HEK293 (cell line): ENCODE measurements around the gene BBIP1.
A peak's percentile ranks its signal among the peaks of the same experiment; 100 is the strongest.

Experiments used
- CTCF ChIA-PET: fragments of 350-600 bp; formaldehyde crosslinking; extraction: SDS; loops from one replicate; lab custom pipeline; 2021; ENCODE audit warnings: antibody characterized with exemption; lab: Yijun Ruan, JAX
- POLR2A ChIA-PET: fragments of 300-600 bp; formaldehyde crosslinking; extraction: SDS; loops from one replicate; lab custom pipeline; 2020; ENCODE audit warnings: antibody characterized with exemption, inconsistent platforms; lab: Yijun Ruan, JAX
- H3K27ac ChIP-seq: fragments of 200-500 bp; sonication (Bioruptor generic); 2 replicates; pipeline ENCODE4 v1.5.1; 2014; ENCODE audit warnings: low read depth, low read length, control low read depth, inconsistent platforms; ENCODE audit errors: extremely low read depth
- H3K36me3 ChIP-seq, 2 experiments: fragments of 200-500 bp in 1 of 2; sonication (Bioruptor generic) in 1 of 2; 1 replicate in 1 of 2; 2 replicates in 1 of 2; pipeline ENCODE4 v1.5.1; 2014 to 2017; ENCODE audit warnings: inconsistent platforms in 2 of 2, low read length in 2 of 2; ENCODE audit not compliant: control insufficient read depth in 2 of 2, insufficient read depth in 1 of 2
- H3K4me1 ChIP-seq: fragments of 200-500 bp; sonication (Bioruptor generic); 2 replicates; pipeline ENCODE4 v1.5.1; 2014; ENCODE audit warnings: mild to moderate bottlenecking, low read length, inconsistent platforms; ENCODE audit not compliant: control insufficient read depth, insufficient read depth
- H3K4me3 ChIP-seq: 2 replicates; pipeline ENCODE4 v1.5.1; 2011; ENCODE audit warnings: low read depth, mild to moderate bottlenecking, control low read depth, low read length, moderate library complexity
- H3K9me3 ChIP-seq: fragments of 200-500 bp; sonication (Bioruptor generic); 2 replicates; pipeline ENCODE4 v1.5.1; 2014; ENCODE audit warnings: low read depth, low read length, inconsistent platforms; ENCODE audit not compliant: control insufficient read depth, insufficient read depth
- KLF1 ChIP-seq: fragments of 450-650 bp; formaldehyde crosslinking; IDR thresholded peaks from 2 replicates; pipeline ENCODE4 v1.5.1; 2016; ENCODE audit warnings: missing biosample characterization, missing genetic modification characterization
- PRDM1 ChIP-seq: fragments of 450-650 bp; formaldehyde crosslinking; IDR thresholded peaks from 2 replicates; pipeline ENCODE4; 2016; ENCODE audit warnings: missing biosample characterization, missing genetic modification characterization
- PRDM10 ChIP-seq: fragments of 450-650 bp; formaldehyde crosslinking; IDR thresholded peaks from 2 replicates; pipeline ENCODE4 v1.5.1; 2016; ENCODE audit warnings: missing biosample characterization, missing genetic modification characterization
- PRDM6 ChIP-seq: fragments of 450-650 bp; formaldehyde crosslinking; IDR thresholded peaks from 2 replicates; pipeline ENCODE4 v1.5.1; 2017; ENCODE audit warnings: missing biosample characterization, missing genetic modification characterization
- ZNF2 ChIP-seq: fragments of 450-650 bp; formaldehyde crosslinking; IDR thresholded peaks from 2 replicates; pipeline ENCODE4 v1.5.1; 2016; ENCODE audit warnings: missing biosample characterization, missing genetic modification characterization
- ZNF292 ChIP-seq: fragments of 450-650 bp; formaldehyde crosslinking; IDR thresholded peaks from 2 replicates; pipeline ENCODE4 v1.5.1; 2016; ENCODE audit warnings: low read depth, missing biosample characterization, missing genetic modification characterization, borderline replicate concordance
- ZNF302 ChIP-seq: fragments of 450-650 bp; formaldehyde crosslinking; IDR thresholded peaks from 2 replicates; pipeline ENCODE4 v1.5.1; 2016; ENCODE audit warnings: missing biosample characterization, missing genetic modification characterization, low read depth
- ZNF37A ChIP-seq: fragments of 450-650 bp; IDR thresholded peaks from 2 replicates; pipeline ENCODE4 v1.5.1; 2018; ENCODE audit warnings: missing biosample characterization, missing genetic modification characterization
- ZNF433 ChIP-seq: fragments of 450-650 bp; formaldehyde crosslinking; IDR thresholded peaks from 2 replicates; pipeline ENCODE4 v1.5.1; 2016; ENCODE audit warnings: missing biosample characterization, missing genetic modification characterization, low read depth
- ZNF555 ChIP-seq: fragments of 450-650 bp; formaldehyde crosslinking; conservative IDR thresholded peaks from 2 replicates; pipeline ENCODE4 v1.5.1; 2017; ENCODE audit warnings: missing biosample characterization, mild to moderate bottlenecking, missing genetic modification characterization, inconsistent platforms
- ZNF580 ChIP-seq: fragments of 450-650 bp; formaldehyde crosslinking; IDR thresholded peaks from 2 replicates; pipeline ENCODE4 v1.5.1; 2016; ENCODE audit warnings: missing biosample characterization, missing genetic modification characterization
- ZNF624 ChIP-seq: fragments of 450-650 bp; formaldehyde crosslinking; IDR thresholded peaks from 2 replicates; pipeline ENCODE4 v1.5.1; 2017; ENCODE audit warnings: missing biosample characterization, missing genetic modification characterization
- ZNF645 ChIP-seq: fragments of 450-650 bp; formaldehyde crosslinking; IDR thresholded peaks from 2 replicates; pipeline ENCODE4; 2016; ENCODE audit warnings: missing biosample characterization, missing genetic modification characterization

Gene BBIP1

GRCh38 chr10:110939419-110939818 is 20.4 kb upstream of the BBIP1 start (continued):
- no peak for TF ChIP-seq ZNF580 (tag by site-specific recombination)
- TF ChIP-seq, all 188 proteins: peak for 0

- H3K4me3 ChIP-seq, result no peak overlapping the region
- POLR2A ChIA-PET, result interaction anchor here (0.6 kb wide), 1 partner anchor 10 kb away, joined by 4 read pairs; no protein-coding TSS in a partner anchor
- TF ChIP-seq ZNF292 (tag by site-specific recombination), result no peak
- TF ChIP-seq ZNF624, result no peak
- no peak for TF ChIP-seq ZNF433 (tag by site-specific recombination)
- H3K36me3 ChIP-seq, result peaks cover 3% of the 10 kb centered on the region in 2 experiments
- H3K9me3 ChIP-seq, result no peaks in the 10 kb centered on the region
- no peak overlapping the region for H3K27ac ChIP-seq
- peaks cover 10% of the 10 kb centered on the region; the same call in 1 of the 2 replicates for H3K4me1 ChIP-seq
- CTCF ChIA-PET, result no interaction called here
Measured at GRCh38 chr10:110936757-110937156, 17.8 kb upstream of the BBIP1 start.

- Histone ChIP-seq H3K27ac (no peak overlapping the region), H3K4me1 (peaks cover 23% of the 10 kb centered on the region), H3K4me3 (no peak overlapping the region), H3K9me3 (no peaks in the 10 kb centered on the region), H3K36me3 (no peaks in the 10 kb centered on the region; a peak in 2 of 3 replicates)
- CTCF ChIA-PET, result no interaction called here
- TF ChIP-seq PRDM1, result peak; percentile 32; the same call in 1 of the 2 replicates
- TF ChIP-seq ZNF302 (tag by site-specific recombination), result no peak
- TF ChIP-seq PRDM10, result peak; percentile 61
- TF ChIP-seq ZNF645 (tag by site-specific recombination), result no peak
- TF ChIP-seq ZNF37A (tag by site-specific recombination), result no peak
- no peak for TF ChIP-seq ZNF2 (tag by site-specific recombination)
- TF ChIP-seq ZNF555 (tag by site-specific recombination), result no peak
- peak; percentile 80 for TF ChIP-seq PRDM6
- TF ChIP-seq KLF1 (tag by site-specific recombination), result no peak
- POLR2A ChIA-PET, result no interaction called here
Measured at GRCh38 chr10:110932505-110933180, 13.7 kb upstream of the BBIP1 start.
